Measurements from ENCODE around the gene TMEM41A. TPM values are rescaled to one million over a fixed set of nuclear protein-coding genes. Genes with fewer than 3 reads are reported as not detected.

The TMEM41A gene
- total and polyA plus RNA-seq, 2 experiments from 2014 or later, result 12.4 to 15.9 TPM

DNA sequence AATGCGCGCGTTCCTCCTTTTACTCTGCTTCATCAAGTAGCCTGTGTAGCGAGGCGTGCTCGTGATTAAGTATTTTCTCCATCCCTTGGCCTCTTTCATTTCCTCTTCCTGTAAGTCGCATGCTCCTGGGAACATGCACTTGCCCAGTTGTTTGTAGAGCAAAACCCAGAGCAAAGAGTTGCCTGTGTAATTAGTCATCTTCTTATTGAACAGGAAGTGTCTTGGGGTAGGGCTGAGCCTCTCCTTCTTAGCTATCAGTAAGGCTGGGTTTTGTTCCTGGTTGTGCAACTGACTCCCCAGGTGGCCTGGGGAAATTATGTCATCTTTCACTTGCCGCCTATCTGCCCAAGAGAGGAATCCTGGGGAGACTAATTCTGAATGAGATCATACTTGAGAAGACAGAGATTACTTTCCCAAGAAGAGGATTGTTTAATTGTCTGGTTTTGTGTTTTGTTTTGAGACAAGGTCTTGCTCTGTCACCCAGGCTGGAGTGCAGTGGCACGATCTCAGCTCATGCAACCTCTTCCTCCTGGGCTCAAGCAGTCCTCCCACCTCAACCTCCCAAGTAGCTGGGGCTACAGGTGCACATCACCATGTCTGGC is 38.6 kb upstream of the TMEM41A start:
- peak; percentile 3 for DNase-seq (ENCODE audit: low spot score)
- Mint-ChIP-seq H3K27me3 (ENCODE audit: insufficient read depth, low read depth, poor library complexity) (peaks cover 2% of the 10 kb centered on the region), H3K4me1 (0 out of 3 replicates have a peak, but pooled peaks cover 2% of the 10 kb centered on the region), H3K27ac (no peak overlapping the region), H3K4me3 (no peak overlapping the region), H3K9me3 (no peaks in the 10 kb centered on the region), H3K36me3 (ENCODE audit: low read depth) (no peaks in the 10 kb centered on the region)
- Histone ChIP-seq H4K20me1 (replicated peaks; ENCODE audit: insufficient read depth) (no peaks in the 10 kb centered on the region), H3K27ac (ENCODE audit: low read depth) (no peak overlapping the region), H3F3A (replicated peaks; ENCODE audit: low read depth) (no peaks in the 10 kb centered on the region), H3K36me3 (ENCODE audit: insufficient read depth) (no peaks in the 10 kb centered on the region), H3K9me2 (ENCODE audit: insufficient read depth) (no peaks in the 10 kb centered on the region), H3K79me2 (replicated peaks; ENCODE audit: insufficient read depth) (no peaks in the 10 kb centered on the region), H3K27me3 (ENCODE audit: insufficient read depth) (no peaks in the 10 kb centered on the region), H3K4me3 (no peak overlapping the region), H3K4me1 (ENCODE audit: insufficient read depth) (no peaks in the 10 kb centered on the region), H2AFZ (peak overlapping the region; percentile 29; the same call in 1 of the 2 replicates), H3K4me2 (no peak overlapping the region)
- TF ChIP-seq REST (IDR thresholded peaks at IDR 0.05; ENCODE audit: unreplicated experiment) (no peak), EZH2phosphoT487 (IDR thresholded peaks at IDR 0.05; ENCODE audit: unreplicated experiment) (no peak), NANOG (IDR thresholded peaks at IDR 0.05; ENCODE audit: borderline replicate concordance) (no peak), CREB1 (CRISPR knock-in tag; IDR thresholded peaks at IDR 0.05; ENCODE audit: low read depth) (no peak), ZNF462 (CRISPR knock-in tag; IDR thresholded peaks at IDR 0.05) (no peak), STAT1 (IDR thresholded peaks at IDR 0.05; ENCODE audit: unreplicated experiment) (no peak), JUNB (IDR thresholded peaks at IDR 0.05; ENCODE audit: unreplicated experiment) (no peak), ZNF331 (CRISPR knock-in tag; IDR thresholded peaks at IDR 0.05; ENCODE audit: low read depth) (no peak), POLR2AphosphoS5 (IDR thresholded peaks at IDR 0.05; ENCODE audit: low read depth) (no peak), ZNF114 (CRISPR knock-in tag; IDR thresholded peaks at IDR 0.05) (no peak)
- TF ChIP-seq, protein P1, sequence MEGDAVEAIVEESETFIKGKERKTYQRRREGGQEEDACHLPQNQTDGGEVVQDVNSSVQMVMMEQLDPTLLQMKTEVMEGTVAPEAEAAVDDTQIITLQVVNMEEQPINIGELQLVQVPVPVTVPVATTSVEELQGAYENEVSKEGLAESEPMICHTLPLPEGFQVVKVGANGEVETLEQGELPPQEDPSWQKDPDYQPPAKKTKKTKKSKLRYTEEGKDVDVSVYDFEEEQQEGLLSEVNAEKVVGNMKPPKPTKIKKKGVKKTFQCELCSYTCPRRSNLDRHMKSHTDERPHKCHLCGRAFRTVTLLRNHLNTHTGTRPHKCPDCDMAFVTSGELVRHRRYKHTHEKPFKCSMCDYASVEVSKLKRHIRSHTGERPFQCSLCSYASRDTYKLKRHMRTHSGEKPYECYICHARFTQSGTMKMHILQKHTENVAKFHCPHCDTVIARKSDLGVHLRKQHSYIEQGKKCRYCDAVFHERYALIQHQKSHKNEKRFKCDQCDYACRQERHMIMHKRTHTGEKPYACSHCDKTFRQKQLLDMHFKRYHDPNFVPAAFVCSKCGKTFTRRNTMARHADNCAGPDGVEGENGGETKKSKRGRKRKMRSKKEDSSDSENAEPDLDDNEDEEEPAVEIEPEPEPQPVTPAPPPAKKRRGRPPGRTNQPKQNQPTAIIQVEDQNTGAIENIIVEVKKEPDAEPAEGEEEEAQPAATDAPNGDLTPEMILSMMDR (conservative IDR thresholded peaks at IDR 0.05; ENCODE audit: low read depth in 2 of 2), result no peak
- TF ChIP-seq, protein P2, sequence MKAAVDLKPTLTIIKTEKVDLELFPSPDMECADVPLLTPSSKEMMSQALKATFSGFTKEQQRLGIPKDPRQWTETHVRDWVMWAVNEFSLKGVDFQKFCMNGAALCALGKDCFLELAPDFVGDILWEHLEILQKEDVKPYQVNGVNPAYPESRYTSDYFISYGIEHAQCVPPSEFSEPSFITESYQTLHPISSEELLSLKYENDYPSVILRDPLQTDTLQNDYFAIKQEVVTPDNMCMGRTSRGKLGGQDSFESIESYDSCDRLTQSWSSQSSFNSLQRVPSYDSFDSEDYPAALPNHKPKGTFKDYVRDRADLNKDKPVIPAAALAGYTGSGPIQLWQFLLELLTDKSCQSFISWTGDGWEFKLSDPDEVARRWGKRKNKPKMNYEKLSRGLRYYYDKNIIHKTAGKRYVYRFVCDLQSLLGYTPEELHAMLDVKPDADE (IDR thresholded peaks at IDR 0.05), result no peak
- no peak for ATAC-seq
